ENCODE data around the gene RAPGEF5. TPM values are rescaled to one million over a fixed set of nuclear protein-coding genes. Genes with fewer than 3 reads are reported as not detected.

Gene RAPGEF5
- polyA plus RNA-seq, 2 donors = 6.6 to 6.7 TPM

GRCh38 chr7:22320416-22320815 is 36.5 kb downstream of the RAPGEF5 start:
- H3K4me1 ChIP-seq (ENCODE audit: control insufficient read depth in 2 of 2, insufficient read depth in 2 of 2, low read length in 1 of 2) = peaks cover 0 to 3% of the 10 kb centered on the region in 2 donors
- H3K9me3 ChIP-seq (ENCODE audit: control insufficient read depth in 2 of 2, insufficient read depth in 1 of 2, low read depth in 1 of 2, low read length in 1 of 2) = no peaks in the 10 kb centered on the region
- 83 to 84% methylated on average over 2 of the region's 2 CpGs for WGBS, 2 donors
- H3K27me3 ChIP-seq (ENCODE audit: control insufficient read depth in 1 of 2, insufficient read depth in 2 of 2, low read length in 2 of 2) = no peaks in the 10 kb centered on the region
- H3K4me3 ChIP-seq (ENCODE audit: low read depth in 1 of 2, low read length in 2 of 2) = no peak overlapping the region
- no peaks in the 10 kb centered on the region for H3K36me3 ChIP-seq (ENCODE audit: control insufficient read depth in 2 of 2, insufficient read depth in 2 of 2, low read length in 1 of 2)
- no peak overlapping the region for H3K27ac ChIP-seq (ENCODE audit: low read depth in 2 of 2, low read length in 1 of 2)

- peaks cover 0 to 3% of the 10 kb centered on the region in 2 donors for H3K4me1 ChIP-seq (ENCODE audit: control insufficient read depth in 2 of 2, insufficient read depth in 2 of 2, low read length in 1 of 2)
- WGBS, 2 donors = 52 to 69% methylated on average over 7 of the region's 7 CpGs
- H3K36me3 ChIP-seq (ENCODE audit: control insufficient read depth in 2 of 2, insufficient read depth in 2 of 2, low read length in 1 of 2) = no peaks in the 10 kb centered on the region
- H3K27me3 ChIP-seq (ENCODE audit: control insufficient read depth in 1 of 2, insufficient read depth in 2 of 2, low read length in 2 of 2) = no peaks in the 10 kb centered on the region
- no peak overlapping the region for H3K27ac ChIP-seq (ENCODE audit: low read depth in 2 of 2, low read length in 1 of 2)
- no peaks in the 10 kb centered on the region for H3K9me3 ChIP-seq (ENCODE audit: control insufficient read depth in 2 of 2, insufficient read depth in 1 of 2, low read depth in 1 of 2, low read length in 1 of 2)
- H3K4me3 ChIP-seq (ENCODE audit: low read depth in 1 of 2, low read length in 2 of 2) = no peak overlapping the region
These were observed 37.2 kb downstream of the RAPGEF5 start for GRCh38 chr7:22319424-22320403.

- Histone ChIP-seq H3K4me3 (ENCODE audit: low read depth in 1 of 2, low read length in 2 of 2) (no peak overlapping the region), H3K9me3 (ENCODE audit: control insufficient read depth in 2 of 2, insufficient read depth in 1 of 2, low read depth in 1 of 2, low read length in 1 of 2) (no peaks in the 10 kb centered on the region), H3K27ac (ENCODE audit: low read depth in 2 of 2, low read length in 1 of 2) (no peak overlapping the region), H3K27me3 (ENCODE audit: control insufficient read depth in 1 of 2, insufficient read depth in 2 of 2, low read length in 2 of 2) (no peaks in the 10 kb centered on the region), H3K4me1 (ENCODE audit: control insufficient read depth in 2 of 2, insufficient read depth in 2 of 2, low read length in 1 of 2) (peaks cover 0 to 3% of the 10 kb centered on the region in 2 donors), H3K36me3 (ENCODE audit: control insufficient read depth in 2 of 2, insufficient read depth in 2 of 2, low read length in 1 of 2) (no peaks in the 10 kb centered on the region)
- WGBS, 2 donors = 86 to 90% methylated on average over 4 of the region's 4 CpGs
These were observed 38.6 kb downstream of the RAPGEF5 start for GRCh38 chr7:22318376-22318775.

- Histone ChIP-seq H3K4me3 (ENCODE audit: low read depth in 1 of 2, low read length in 2 of 2) (no peak overlapping the region), H3K27me3 (ENCODE audit: control insufficient read depth in 1 of 2, insufficient read depth in 2 of 2, low read length in 2 of 2) (no peaks in the 10 kb centered on the region), H3K4me1 (ENCODE audit: control insufficient read depth in 2 of 2, insufficient read depth in 2 of 2, low read length in 1 of 2) (peaks cover 0 to 3% of the 10 kb centered on the region in 2 donors), H3K9me3 (ENCODE audit: control insufficient read depth in 2 of 2, insufficient read depth in 1 of 2, low read depth in 1 of 2, low read length in 1 of 2) (no peaks in the 10 kb centered on the region), H3K36me3 (ENCODE audit: control insufficient read depth in 2 of 2, insufficient read depth in 2 of 2, low read length in 1 of 2) (no peaks in the 10 kb centered on the region), H3K27ac (ENCODE audit: low read depth in 2 of 2, low read length in 1 of 2) (no peak overlapping the region)
- WGBS, 2 donors = 93 to 95% methylated on average over 4 of the region's 4 CpGs
These were observed 39.3 kb downstream of the RAPGEF5 start for GRCh38 chr7:22317632-22318031.

GRCh38 chr7:22316914-22317313 is 40.0 kb downstream of the RAPGEF5 start:
- 90 to 92% methylated on average over 4 of the region's 4 CpGs for WGBS, 2 donors

GRCh38 chr7:22307816-22308215 is 49.1 kb downstream of the RAPGEF5 start:
- H3K4me3 ChIP-seq (ENCODE audit: low read depth in 1 of 2, low read length in 2 of 2) = no peak overlapping the region
- peaks cover 0 to 4% of the 10 kb centered on the region in 2 donors for H3K36me3 ChIP-seq (ENCODE audit: control insufficient read depth in 2 of 2, insufficient read depth in 2 of 2, low read length in 1 of 2)
- H3K27me3 ChIP-seq (ENCODE audit: control insufficient read depth in 1 of 2, insufficient read depth in 2 of 2, low read length in 2 of 2) = no peaks in the 10 kb centered on the region
- no peaks in the 10 kb centered on the region for H3K4me1 ChIP-seq (ENCODE audit: control insufficient read depth in 2 of 2, insufficient read depth in 2 of 2, low read length in 1 of 2)
- no peak overlapping the region for H3K27ac ChIP-seq (ENCODE audit: low read depth in 2 of 2, low read length in 1 of 2)
- WGBS, 2 donors = 87 to 89% methylated on average over 3 of the region's 3 CpGs
- no peaks in the 10 kb centered on the region for H3K9me3 ChIP-seq (ENCODE audit: control insufficient read depth in 2 of 2, insufficient read depth in 1 of 2, low read depth in 1 of 2, low read length in 1 of 2)

More at GRCh38 chr7:22316914-22317313, 40.0 kb downstream of the RAPGEF5 start:
- Histone ChIP-seq H3K27ac (ENCODE audit: low read depth in 2 of 2, low read length in 1 of 2) (no peak overlapping the region), H3K4me3 (ENCODE audit: low read depth in 1 of 2, low read length in 2 of 2) (no peak overlapping the region), H3K4me1 (ENCODE audit: control insufficient read depth in 2 of 2, insufficient read depth in 2 of 2, low read length in 1 of 2) (peaks cover 0 to 3% of the 10 kb centered on the region in 2 donors), H3K36me3 (ENCODE audit: control insufficient read depth in 2 of 2, insufficient read depth in 2 of 2, low read length in 1 of 2) (peaks cover 0 to 2% of the 10 kb centered on the region in 2 donors), H3K27me3 (ENCODE audit: control insufficient read depth in 1 of 2, insufficient read depth in 2 of 2, low read length in 2 of 2) (no peaks in the 10 kb centered on the region), H3K9me3 (ENCODE audit: control insufficient read depth in 2 of 2, insufficient read depth in 1 of 2, low read depth in 1 of 2, low read length in 1 of 2) (no peaks in the 10 kb centered on the region)

GRCh38 chr7:22305706-22306105 is 51.2 kb downstream of the RAPGEF5 start:
- Histone ChIP-seq H3K4me1 (ENCODE audit: control insufficient read depth in 2 of 2, insufficient read depth in 2 of 2, low read length in 1 of 2) (no peaks in the 10 kb centered on the region), H3K36me3 (ENCODE audit: control insufficient read depth in 2 of 2, insufficient read depth in 2 of 2, low read length in 1 of 2) (peaks cover 0 to 2% of the 10 kb centered on the region in 2 donors), H3K27ac (ENCODE audit: low read depth in 2 of 2, low read length in 1 of 2) (no peak overlapping the region), H3K4me3 (ENCODE audit: low read depth in 1 of 2, low read length in 2 of 2) (no peak overlapping the region), H3K27me3 (ENCODE audit: control insufficient read depth in 1 of 2, insufficient read depth in 2 of 2, low read length in 2 of 2) (no peaks in the 10 kb centered on the region), H3K9me3 (ENCODE audit: control insufficient read depth in 2 of 2, insufficient read depth in 1 of 2, low read depth in 1 of 2, low read length in 1 of 2) (no peaks in the 10 kb centered on the region)
- 91 to 93% methylated on average over 2 of the region's 2 CpGs for WGBS, 2 donors

GRCh38 chr7:22302951-22303423 is 54.0 kb downstream of the RAPGEF5 start:
- Histone ChIP-seq H3K27me3 (ENCODE audit: control insufficient read depth in 1 of 2, insufficient read depth in 2 of 2, low read length in 2 of 2) (no peaks in the 10 kb centered on the region), H3K9me3 (ENCODE audit: control insufficient read depth in 2 of 2, insufficient read depth in 1 of 2, low read depth in 1 of 2, low read length in 1 of 2) (no peaks in the 10 kb centered on the region), H3K27ac (ENCODE audit: low read depth in 2 of 2, low read length in 1 of 2) (no peak overlapping the region), H3K4me3 (ENCODE audit: low read depth in 1 of 2, low read length in 2 of 2) (no peak overlapping the region), H3K4me1 (ENCODE audit: control insufficient read depth in 2 of 2, insufficient read depth in 2 of 2, low read length in 1 of 2) (no peaks in the 10 kb centered on the region), H3K36me3 (ENCODE audit: control insufficient read depth in 2 of 2, insufficient read depth in 2 of 2, low read length in 1 of 2) (peaks cover 0 to 2% of the 10 kb centered on the region in 2 donors)
- WGBS, 2 donors = 70 to 80% methylated on average over 1 of the region's 1 CpG

GRCh38 chr7:22302193-22302592 is 54.8 kb downstream of the RAPGEF5 start:
- Histone ChIP-seq H3K4me3 (ENCODE audit: low read depth in 1 of 2, low read length in 2 of 2) (no peak overlapping the region), H3K9me3 (ENCODE audit: control insufficient read depth in 2 of 2, insufficient read depth in 1 of 2, low read depth in 1 of 2, low read length in 1 of 2) (no peaks in the 10 kb centered on the region), H3K4me1 (ENCODE audit: control insufficient read depth in 2 of 2, insufficient read depth in 2 of 2, low read length in 1 of 2) (no peaks in the 10 kb centered on the region), H3K36me3 (ENCODE audit: control insufficient read depth in 2 of 2, insufficient read depth in 2 of 2, low read length in 1 of 2) (peaks cover 0 to 2% of the 10 kb centered on the region in 2 donors), H3K27me3 (ENCODE audit: control insufficient read depth in 1 of 2, insufficient read depth in 2 of 2, low read length in 2 of 2) (no peaks in the 10 kb centered on the region), H3K27ac (ENCODE audit: low read depth in 2 of 2, low read length in 1 of 2) (no peak overlapping the region)
- 61 to 75% methylated on average over 2 of the region's 2 CpGs for WGBS, 2 donors
